AG09319 (cell line): ENCODE results near the gene CCDC186.
"Not testable (repeated sequence)": the region's sequence is repeated elsewhere in the genome, so short reads cannot be mapped to it uniquely, and the experiment has no call there.

Source experiments
- DNase-seq: peaks from one replicate; pipeline ENCODE4 v3.0.0-alpha.2; 2010; ENCODE audit warnings: low read depth; ENCODE audit errors: extremely low read depth
- TF ChIP-seq, protein P1 (sequence below): IDR thresholded peaks from 2 replicates; pipeline ENCODE4 v1.5.1; 2011; ENCODE audit warnings: low read depth, mild to moderate bottlenecking, inconsistent platforms, low read length, moderate library complexity

The CCDC186 gene

GRCh38 chr10:114167985-114168384, 6.0 kb downstream of the CCDC186 start:
- DNase-seq = no peak
- TF ChIP-seq, protein P1, sequence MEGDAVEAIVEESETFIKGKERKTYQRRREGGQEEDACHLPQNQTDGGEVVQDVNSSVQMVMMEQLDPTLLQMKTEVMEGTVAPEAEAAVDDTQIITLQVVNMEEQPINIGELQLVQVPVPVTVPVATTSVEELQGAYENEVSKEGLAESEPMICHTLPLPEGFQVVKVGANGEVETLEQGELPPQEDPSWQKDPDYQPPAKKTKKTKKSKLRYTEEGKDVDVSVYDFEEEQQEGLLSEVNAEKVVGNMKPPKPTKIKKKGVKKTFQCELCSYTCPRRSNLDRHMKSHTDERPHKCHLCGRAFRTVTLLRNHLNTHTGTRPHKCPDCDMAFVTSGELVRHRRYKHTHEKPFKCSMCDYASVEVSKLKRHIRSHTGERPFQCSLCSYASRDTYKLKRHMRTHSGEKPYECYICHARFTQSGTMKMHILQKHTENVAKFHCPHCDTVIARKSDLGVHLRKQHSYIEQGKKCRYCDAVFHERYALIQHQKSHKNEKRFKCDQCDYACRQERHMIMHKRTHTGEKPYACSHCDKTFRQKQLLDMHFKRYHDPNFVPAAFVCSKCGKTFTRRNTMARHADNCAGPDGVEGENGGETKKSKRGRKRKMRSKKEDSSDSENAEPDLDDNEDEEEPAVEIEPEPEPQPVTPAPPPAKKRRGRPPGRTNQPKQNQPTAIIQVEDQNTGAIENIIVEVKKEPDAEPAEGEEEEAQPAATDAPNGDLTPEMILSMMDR = no peak

- DNase-seq = no peak
- TF ChIP-seq, protein P1 = no peak
Measured at GRCh38 chr10:114166494-114166893, 7.5 kb downstream of the CCDC186 start.

DNA sequence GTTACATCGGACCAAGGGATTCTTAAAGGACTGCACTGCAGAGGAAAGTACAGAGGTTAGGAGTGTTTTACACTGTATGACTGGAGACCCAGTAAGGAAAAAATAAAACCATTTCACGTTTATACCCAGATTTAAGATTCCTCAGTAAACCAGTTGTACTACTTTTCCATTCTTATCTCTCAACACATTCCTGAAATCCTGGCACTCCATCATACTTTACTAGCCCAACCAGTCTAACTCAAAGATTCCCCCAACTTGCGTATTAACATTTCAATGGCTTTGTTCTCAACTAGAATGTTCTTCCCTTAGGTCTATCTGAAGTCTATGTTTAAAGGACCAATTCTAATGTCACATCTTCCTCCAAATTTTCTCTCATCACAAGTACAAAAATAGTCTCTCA, 8.0 kb downstream of the CCDC186 start:
- no peak for DNase-seq
- TF ChIP-seq, protein P1 = no peak

DNA sequence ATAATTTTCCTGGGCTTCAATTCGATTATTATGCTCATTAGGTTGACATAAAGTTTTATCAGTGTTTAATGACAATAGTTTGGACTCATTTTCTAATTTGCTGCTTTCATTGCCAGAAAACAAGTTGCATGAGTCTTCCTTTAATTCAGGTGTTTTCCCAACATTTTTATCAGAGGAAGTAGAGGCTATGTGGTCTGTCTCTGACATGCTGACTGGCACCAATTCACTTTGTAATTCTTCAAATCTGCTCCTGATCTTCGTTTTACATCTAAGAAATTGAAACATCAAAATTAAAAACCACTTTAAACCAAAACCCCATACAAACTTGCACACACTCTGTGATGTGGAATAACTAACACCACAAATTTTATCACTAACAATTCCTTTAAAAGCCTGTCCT, 10.9 kb downstream of the CCDC186 start:
- DNase-seq = no peak
- TF ChIP-seq, protein P1 = no peak

- TF ChIP-seq, protein P1 = no peak
- DNase-seq = no peak
Measured at GRCh38 chr10:114157912-114158311, 16.1 kb downstream of the CCDC186 start.

- TF ChIP-seq, protein P1 = no peak
Measured at GRCh38 chr10:114151892-114152291, 22.1 kb downstream of the CCDC186 start.

GRCh38 chr10:114151486-114151885, 22.5 kb downstream of the CCDC186 start:
- TF ChIP-seq, protein P1 = no peak
- peak; percentile 23 for DNase-seq

More at GRCh38 chr10:114151892-114152291, 22.1 kb downstream of the CCDC186 start:
- DNase-seq = no peak

DNA sequence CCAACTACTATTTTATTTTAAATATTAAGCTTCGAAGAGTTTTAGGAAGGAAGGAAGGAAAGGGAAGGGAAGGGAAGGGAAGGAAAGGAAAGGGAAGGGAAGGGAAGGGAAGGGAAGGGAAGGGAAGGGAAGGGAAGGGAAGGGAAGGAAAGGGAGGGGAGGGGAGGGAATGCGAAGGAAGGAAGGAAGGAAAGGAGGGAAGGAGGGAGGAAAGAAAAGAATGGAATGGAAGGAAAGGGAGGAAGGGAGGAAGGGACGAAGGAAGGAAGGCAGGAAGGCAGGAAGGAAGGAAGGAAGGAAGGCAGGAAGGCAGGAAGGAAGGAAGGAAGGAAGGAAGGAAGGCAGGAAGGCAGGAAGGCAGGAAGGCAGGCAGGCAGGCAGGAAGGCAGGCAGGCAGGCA, 24.5 kb downstream of the CCDC186 start:
- not testable (repeated sequence) for DNase-seq
